IMR-90 (cell line): ENCODE results near the gene CDK18.

ENCODE experiments used
- BHLHE40 ChIP-seq: fragments of 150-350 bp; IDR thresholded peaks from 2 replicates; pipeline ENCODE4 v1.6.1; 2016; ENCODE audit warnings: mild to moderate bottlenecking, low read depth, low read length
- CEBPB ChIP-seq: IDR thresholded peaks from 2 replicates; pipeline ENCODE4 v1.6.1; 2012; ENCODE audit warnings: low read depth, low read length, improper control_type of control experiment
- CHD1 ChIP-seq: IDR thresholded peaks from 2 replicates; pipeline ENCODE4 v1.6.1; 2012; ENCODE audit warnings: low read depth, low read length, improper control_type of control experiment
- CTCF ChIP-seq: conservative IDR thresholded peaks from 2 replicates; pipeline ENCODE4 v1.5.1; 2012; ENCODE audit warnings: mild to moderate bottlenecking, low read depth, low read length, improper control_type of control experiment
- NFE2L2 ChIP-seq: fragments of 150-350 bp; IDR thresholded peaks from 2 replicates; pipeline ENCODE4 v1.6.1; 2016; ENCODE audit warnings: low read depth, mild to moderate bottlenecking, low read length
- POLR2A ChIP-seq: IDR thresholded peaks from 2 replicates; pipeline ENCODE4 v1.6.1; 2012; ENCODE audit warnings: mild to moderate bottlenecking, low read depth, low read length
- RCOR1 ChIP-seq: IDR thresholded peaks from 2 replicates; pipeline ENCODE4 v1.6.1; 2012; ENCODE audit warnings: mild to moderate bottlenecking, low read length, improper control_type of control experiment; ENCODE audit not compliant: insufficient replicate concordance
- RFX5 ChIP-seq: IDR thresholded peaks from 2 replicates; pipeline ENCODE4 v1.8.0; 2012; ENCODE audit warnings: low read depth, mild to moderate bottlenecking, low read length, moderate library complexity
- SMC3 ChIP-seq: fragments of 150-350 bp; IDR thresholded peaks from 2 replicates; pipeline ENCODE4 v1.6.1; 2016; ENCODE audit warnings: low read depth, mild to moderate bottlenecking, antibody characterized with exemption, low read length, moderate library complexity

- TF ChIP-seq CTCF, result no peak
- TF ChIP-seq SMC3, result no peak
- TF ChIP-seq POLR2A, result no peak
- TF ChIP-seq BHLHE40, result no peak
- TF ChIP-seq RCOR1, result no peak
- TF ChIP-seq RFX5, result no peak
- no peak for TF ChIP-seq CEBPB
- TF ChIP-seq CHD1, result no peak
- no peak for TF ChIP-seq NFE2L2
Measured at GRCh38 chr1:205538235-205538840, 33.9 kb downstream of the CDK18 start.
